HCT116 (cell line): ENCODE measurements around the gene LGALS3. TPM values are rescaled to one million over a fixed set of nuclear protein-coding genes. Genes with fewer than 3 reads are reported as not detected.

Experiments used
- ATAC-seq: fragments of 200-7000 bp; cut with Tn5 transposase; 2 replicates; pipeline ENCODE4 v1.9.1; 2020; ENCODE audit warnings: mild to moderate bottlenecking, moderate library complexity
- BruUV-seq: library from RNA; stranded (reverse); fragments of 400-500 nt; replicated peaks from 2 replicates; lab custom pipeline; 2021; lab: Mats Ljungman, UMichigan
- CTCF ChIA-PET: fragments of 300-600 bp; sonication (Branson Sonifier 250); formaldehyde crosslinking; loops from one replicate; lab custom pipeline; 2021; ENCODE audit warnings: antibody characterized with exemption; lab: Charles Lee
- POLR2A ChIA-PET: fragments of 300-600, 350-600 bp; sonication (Branson Sonifier 250); formaldehyde crosslinking; loops from one replicate; lab custom pipeline; 2021; ENCODE audit warnings: antibody characterized with exemption; lab: Charles Lee
- RAD21 ChIA-PET, 2 experiments: fragments of 300-600 bp; sonication (Branson Sonifier 250); formaldehyde crosslinking; loops; one replicate each; lab custom pipeline; 2023; ENCODE audit warnings: low total read pairs in 2 of 2; ENCODE audit not compliant: uncharacterized antibody in 2 of 2, unreplicated experiment in 2 of 2, low non-redundant PET in 1 of 2; lab: Charles Lee
- DNase-seq: peaks from one replicate; pipeline ENCODE4 v3.0.0-alpha.2; 2010; ENCODE audit warnings: low read depth, low spot score
- H2AFZ ChIP-seq: fragments of 200-600 bp; shearing (Covaris generic), sonication (generic); 2 replicates; pipeline ENCODE4 v1.6.1; 2017; ENCODE audit warnings: low read depth, mixed run types, mixed read lengths, antibody characterized with exemption, low read length; ENCODE audit not compliant: poor library complexity, severe bottlenecking
- H3K27ac ChIP-seq: 2 replicates; pipeline ENCODE4 v1.5.1; 2012; ENCODE audit warnings: low read depth, low read length
- H3K27me3 ChIP-seq: fragments of 200-600 bp; sonication (generic); 2 replicates; pipeline ENCODE4 v1.6.1; 2016; ENCODE audit warnings: mixed run types, low read length, mixed read lengths; ENCODE audit not compliant: insufficient read depth
- H3K36me3 ChIP-seq, 2 experiments: fragments of 200-500 bp in 1 of 2; fragments of 200-600 bp in 1 of 2; sonication (Bioruptor generic) in 1 of 2; sonication (generic) in 1 of 2; 2 replicates each; pipeline versions ENCODE4 v1.5.1 to v1.6.1; 2014 to 2016; ENCODE audit warnings: low read length in 2 of 2, inconsistent platforms in 1 of 2, mixed read lengths in 1 of 2, mixed run types in 1 of 2; ENCODE audit not compliant: insufficient read depth in 2 of 2, control insufficient read depth in 1 of 2
- H3K4me1 ChIP-seq, 2 experiments: fragments of 200-600 bp in 1 of 2; sonication (generic) in 1 of 2; 2 replicates each; pipeline versions ENCODE4 v1.5.1 to v1.6.1; 2012 to 2017; ENCODE audit warnings: low read length in 2 of 2, inconsistent platforms in 1 of 2, mild to moderate bottlenecking in 1 of 2, mixed read lengths in 1 of 2, mixed run types in 1 of 2, moderate library complexity in 1 of 2; ENCODE audit not compliant: insufficient read depth in 2 of 2, control insufficient read depth in 1 of 2
- H3K4me2 ChIP-seq: fragments of 200-600 bp; sonication (generic); 2 replicates; pipeline ENCODE4 v1.6.1; 2017; ENCODE audit warnings: mixed run types, low read length, mixed read lengths
- H3K4me3 ChIP-seq, 2 experiments: fragments of 200-600 bp in 1 of 2; sonication (generic) in 1 of 2; replicated peaks in 1 of 2; 2 replicates each; pipeline ENCODE4 v1.5.1; 2011 to 2016; ENCODE audit warnings: low read length in 2 of 2, control low read depth in 1 of 2, low read depth in 1 of 2, mild to moderate bottlenecking in 1 of 2, mixed read lengths in 1 of 2, mixed run types in 1 of 2
- H3K79me2 ChIP-seq: fragments of 200-600 bp; sonication (generic); 2 replicates; pipeline ENCODE4 v1.6.1; 2017; ENCODE audit warnings: mild to moderate bottlenecking, mixed run types, low read length, moderate library complexity, mixed read lengths; ENCODE audit not compliant: insufficient read depth
- H3K9ac ChIP-seq: fragments of 200-600 bp; sonication (generic); 2 replicates; pipeline ENCODE4 v1.6.1; 2016; ENCODE audit warnings: low read length, mixed read lengths
- H3K9me2 ChIP-seq: fragments of 200-600 bp; sonication (generic), shearing (Covaris generic); 2 replicates; pipeline ENCODE4 v1.6.1; 2017; ENCODE audit warnings: mixed run types, mild to moderate bottlenecking, moderate library complexity; ENCODE audit not compliant: insufficient read depth
- H3K9me3 ChIP-seq, 2 experiments: fragments of 200-500 bp in 1 of 2; fragments of 200-600 bp in 1 of 2; sonication (Bioruptor generic) in 1 of 2; sonication (generic) in 1 of 2; 2 replicates each; pipeline ENCODE4 v1.6.1; 2014 to 2017; ENCODE audit warnings: low read length in 2 of 2, mixed read lengths in 2 of 2, inconsistent platforms in 1 of 2, low read depth in 1 of 2, mild to moderate bottlenecking in 1 of 2, mixed run types in 1 of 2, moderate library complexity in 1 of 2; ENCODE audit not compliant: control insufficient read depth in 1 of 2, insufficient read depth in 1 of 2
- H4K20me1 ChIP-seq: fragments of 200-600 bp; sonication (generic), shearing (Covaris generic); 2 replicates; pipeline ENCODE4 v1.6.1; 2017; ENCODE audit warnings: mixed run types, mild to moderate bottlenecking, moderate library complexity; ENCODE audit not compliant: insufficient read depth
- ATF3 ChIP-seq: IDR thresholded peaks from 2 replicates; pipeline ENCODE4 v1.6.1; 2012
- CBX3 ChIP-seq: IDR thresholded peaks from 2 replicates; pipeline ENCODE4 v1.6.1; 2012; ENCODE audit warnings: low read depth
- EGR1 ChIP-seq: IDR thresholded peaks from 2 replicates; pipeline ENCODE4 v1.6.1; 2012; ENCODE audit warnings: low read depth
- EZH2 ChIP-seq: fragments of 200-600 bp; sonication (generic); IDR thresholded peaks from 2 replicates; pipeline ENCODE4 v1.6.1; 2017; ENCODE audit warnings: antibody characterized with exemption, mixed run types
- EZH2phosphoT487 ChIP-seq: fragments of 200-600 bp; IDR thresholded peaks from 2 replicates; pipeline ENCODE4 v1.6.1; 2018; ENCODE audit warnings: antibody characterized with exemption, borderline replicate concordance
- FOSL1 ChIP-seq: IDR thresholded peaks from 2 replicates; pipeline ENCODE4 v1.6.1; 2012; ENCODE audit warnings: low read depth
- JUND ChIP-seq: IDR thresholded peaks from 2 replicates; pipeline ENCODE4 v1.6.1; 2012
- MAX ChIP-seq: IDR thresholded peaks from 2 replicates; pipeline ENCODE4 v1.6.1; 2012
- POLR2A ChIP-seq: IDR thresholded peaks from 2 replicates; pipeline ENCODE4 v1.7.0; 2011; ENCODE audit warnings: borderline replicate concordance; ENCODE audit not compliant: insufficient read depth, insufficient read length; ENCODE audit errors: extremely low read depth
- POLR2AphosphoS5 ChIP-seq: IDR thresholded peaks from 2 replicates; pipeline ENCODE4 v1.6.1; 2011; ENCODE audit warnings: mild to moderate bottlenecking, low read depth, low read length, moderate library complexity
- RAD21 ChIP-seq: IDR thresholded peaks from 2 replicates; pipeline ENCODE4 v1.6.1; 2012; ENCODE audit warnings: low read depth, mild to moderate bottlenecking
- SIN3A ChIP-seq: IDR thresholded peaks from 2 replicates; pipeline ENCODE4 v1.6.1; 2012; ENCODE audit warnings: low read depth
- SP1 ChIP-seq: IDR thresholded peaks from 2 replicates; pipeline ENCODE4 v1.6.1; 2012; ENCODE audit warnings: low read depth
- intact Hi-C: fragments of 100-400 bp; cut with micrococcal nuclease; formaldehyde crosslinking; loops from 2 replicates; pipeline ENCODE4 v1.10.0; 2022
- total RNA-seq: library from RNA; stranded (reverse); gene quantifications from one replicate; pipeline ENCODE4 v1.2.1, GENCODE V29; 2021; ENCODE audit not compliant: unreplicated experiment
- TF ChIP-seq, protein P1 (sequence below), 3 experiments: fragments of 200-600 bp in 1 of 3; sonication (generic) in 1 of 3; IDR thresholded peaks in 2 of 3; conservative IDR thresholded peaks in 1 of 3; 2 replicates each; pipeline ENCODE4 v1.5.1; 2012 to 2017; ENCODE audit warnings: low read depth in 2 of 3, low read length in 2 of 3, antibody characterized with exemption in 1 of 3, borderline replicate concordance in 1 of 3, control low read depth in 1 of 3, mild to moderate bottlenecking in 1 of 3, mixed read lengths in 1 of 3, mixed run types in 1 of 3, moderate library complexity in 1 of 3; ENCODE audit not compliant: insufficient read depth in 1 of 3
- TF ChIP-seq, protein P2 (sequence below): IDR thresholded peaks from 2 replicates; pipeline ENCODE4 v1.6.1; 2011; ENCODE audit warnings: mild to moderate bottlenecking, low read length, moderate library complexity; ENCODE audit not compliant: insufficient replicate concordance; ENCODE audit errors: extremely low read depth

Gene LGALS3
- total RNA-seq, 1 experiment from 2014 or later = 86.1 TPM

- TF ChIP-seq, protein P1, sequence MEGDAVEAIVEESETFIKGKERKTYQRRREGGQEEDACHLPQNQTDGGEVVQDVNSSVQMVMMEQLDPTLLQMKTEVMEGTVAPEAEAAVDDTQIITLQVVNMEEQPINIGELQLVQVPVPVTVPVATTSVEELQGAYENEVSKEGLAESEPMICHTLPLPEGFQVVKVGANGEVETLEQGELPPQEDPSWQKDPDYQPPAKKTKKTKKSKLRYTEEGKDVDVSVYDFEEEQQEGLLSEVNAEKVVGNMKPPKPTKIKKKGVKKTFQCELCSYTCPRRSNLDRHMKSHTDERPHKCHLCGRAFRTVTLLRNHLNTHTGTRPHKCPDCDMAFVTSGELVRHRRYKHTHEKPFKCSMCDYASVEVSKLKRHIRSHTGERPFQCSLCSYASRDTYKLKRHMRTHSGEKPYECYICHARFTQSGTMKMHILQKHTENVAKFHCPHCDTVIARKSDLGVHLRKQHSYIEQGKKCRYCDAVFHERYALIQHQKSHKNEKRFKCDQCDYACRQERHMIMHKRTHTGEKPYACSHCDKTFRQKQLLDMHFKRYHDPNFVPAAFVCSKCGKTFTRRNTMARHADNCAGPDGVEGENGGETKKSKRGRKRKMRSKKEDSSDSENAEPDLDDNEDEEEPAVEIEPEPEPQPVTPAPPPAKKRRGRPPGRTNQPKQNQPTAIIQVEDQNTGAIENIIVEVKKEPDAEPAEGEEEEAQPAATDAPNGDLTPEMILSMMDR (IDR thresholded peaks at IDR 0.05 in 2 of 3, conservative IDR thresholded peaks at IDR 0.05 in 1 of 3; ENCODE audit: borderline replicate concordance in 1 of 3, insufficient read depth in 1 of 3, low read depth in 2 of 3, low read length in 2 of 3) = peak; percentile 25 to 51 (median 30); a peak in 3 of 6 replicates
Observed at GRCh38 chr14:55133416-55133815, 4.4 kb downstream of the LGALS3 start (continued).

GRCh38 chr14:55136241-55136640 is 7.2 kb downstream of the LGALS3 start:
- H3K27me3 ChIP-seq = no peaks in the 10 kb centered on the region
- H3K9me3 ChIP-seq = no peaks in the 10 kb centered on the region
- peaks cover 17 to 28% of the 10 kb centered on the region in 2 experiments; a peak in 3 of 4 replicates for H3K36me3 ChIP-seq
- ChIA-PET CTCF (no interaction called here), POLR2A (no interaction called here), RAD21 (no interaction called here)
- H4K20me1 ChIP-seq = no peaks in the 10 kb centered on the region
- intact Hi-C loops = no loop called here
- no peak overlapping the region for H3K27ac ChIP-seq
- ATAC-seq = no peak
- no peak overlapping the region for H3K9ac ChIP-seq
- BruUV-seq = no TSS peak
- no peak for DNase-seq
- no peak overlapping the region for H2AFZ ChIP-seq
- H3K9me2 ChIP-seq = no peaks in the 10 kb centered on the region
- H3K79me2 ChIP-seq = peaks cover 60% of the 10 kb centered on the region
- peaks cover 6 to 14% of the 10 kb centered on the region in 2 experiments; a peak in 3 of 4 replicates for H3K4me1 ChIP-seq
- H3K4me3 ChIP-seq = no peak overlapping the region
- H3K4me2 ChIP-seq = no peak overlapping the region
- TF ChIP-seq EZH2 = no peak
- TF ChIP-seq, protein P2, sequence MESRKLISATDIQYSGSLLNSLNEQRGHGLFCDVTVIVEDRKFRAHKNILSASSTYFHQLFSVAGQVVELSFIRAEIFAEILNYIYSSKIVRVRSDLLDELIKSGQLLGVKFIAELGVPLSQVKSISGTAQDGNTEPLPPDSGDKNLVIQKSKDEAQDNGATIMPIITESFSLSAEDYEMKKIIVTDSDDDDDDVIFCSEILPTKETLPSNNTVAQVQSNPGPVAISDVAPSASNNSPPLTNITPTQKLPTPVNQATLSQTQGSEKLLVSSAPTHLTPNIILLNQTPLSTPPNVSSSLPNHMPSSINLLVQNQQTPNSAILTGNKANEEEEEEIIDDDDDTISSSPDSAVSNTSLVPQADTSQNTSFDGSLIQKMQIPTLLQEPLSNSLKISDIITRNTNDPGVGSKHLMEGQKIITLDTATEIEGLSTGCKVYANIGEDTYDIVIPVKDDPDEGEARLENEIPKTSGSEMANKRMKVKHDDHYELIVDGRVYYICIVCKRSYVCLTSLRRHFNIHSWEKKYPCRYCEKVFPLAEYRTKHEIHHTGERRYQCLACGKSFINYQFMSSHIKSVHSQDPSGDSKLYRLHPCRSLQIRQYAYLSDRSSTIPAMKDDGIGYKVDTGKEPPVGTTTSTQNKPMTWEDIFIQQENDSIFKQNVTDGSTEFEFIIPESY = no peak
- no peak for TF ChIP-seq RAD21
- TF ChIP-seq SIN3A = no peak
- TF ChIP-seq MAX = no peak
- TF ChIP-seq POLR2A = no peak
- TF ChIP-seq JUND = no peak
- no peak for TF ChIP-seq ATF3
- no peak for TF ChIP-seq EGR1
- no peak for TF ChIP-seq EZH2phosphoT487
- TF ChIP-seq SP1 = no peak
- TF ChIP-seq FOSL1 = no peak
- TF ChIP-seq, protein P1 (IDR thresholded peaks at IDR 0.05 in 2 of 3, conservative IDR thresholded peaks at IDR 0.05 in 1 of 3; ENCODE audit: borderline replicate concordance in 1 of 3, insufficient read depth in 1 of 3, low read depth in 2 of 3, low read length in 2 of 3) = no peak
- no peak for TF ChIP-seq POLR2AphosphoS5
- no peak for TF ChIP-seq CBX3
